ENCODE data around the gene JMJD6.

- TF ChIP-seq CTCF (IDR thresholded peaks at IDR 0.05 in 8 of 11, conservative IDR thresholded peaks at IDR 0.05 in 3 of 11) (no peak), POLR2A (IDR thresholded peaks at IDR 0.05) (no peak)
Measured at GRCh38 chr17:76689859-76690258, 36.5 kb downstream of the JMJD6 start.
